Renal cortex interstitium (tissue), 11 donors: ENCODE measurements around the gene SCAP. TPM values are rescaled to one million over a fixed set of nuclear protein-coding genes. Genes with fewer than 3 reads are reported as not detected.
A peak's percentile ranks its signal among the peaks of the same experiment; 100 is the strongest.

Source experiments
- DNase-seq, 11 donors: peaks; one replicate each; pipeline ENCODE4 v3.0.0-alpha.2; 2013; ENCODE audit warnings: low read depth in 9 of 11, low spot score in 4 of 11; ENCODE audit errors: extremely low read depth in 1 of 11
- polyA plus RNA-seq, 3 donors: library from polyadenylated mRNA; unstranded; fragments of 120-200 nt; gene quantifications; one replicate each; pipeline ENCODE4 v1.2.1, GENCODE V29; 2013; ENCODE audit not compliant: insufficient read length in 3 of 3

The SCAP gene
- polyA plus RNA-seq, 3 donors, result 68.2 to 89.0 (median 79.0) TPM

DNA sequence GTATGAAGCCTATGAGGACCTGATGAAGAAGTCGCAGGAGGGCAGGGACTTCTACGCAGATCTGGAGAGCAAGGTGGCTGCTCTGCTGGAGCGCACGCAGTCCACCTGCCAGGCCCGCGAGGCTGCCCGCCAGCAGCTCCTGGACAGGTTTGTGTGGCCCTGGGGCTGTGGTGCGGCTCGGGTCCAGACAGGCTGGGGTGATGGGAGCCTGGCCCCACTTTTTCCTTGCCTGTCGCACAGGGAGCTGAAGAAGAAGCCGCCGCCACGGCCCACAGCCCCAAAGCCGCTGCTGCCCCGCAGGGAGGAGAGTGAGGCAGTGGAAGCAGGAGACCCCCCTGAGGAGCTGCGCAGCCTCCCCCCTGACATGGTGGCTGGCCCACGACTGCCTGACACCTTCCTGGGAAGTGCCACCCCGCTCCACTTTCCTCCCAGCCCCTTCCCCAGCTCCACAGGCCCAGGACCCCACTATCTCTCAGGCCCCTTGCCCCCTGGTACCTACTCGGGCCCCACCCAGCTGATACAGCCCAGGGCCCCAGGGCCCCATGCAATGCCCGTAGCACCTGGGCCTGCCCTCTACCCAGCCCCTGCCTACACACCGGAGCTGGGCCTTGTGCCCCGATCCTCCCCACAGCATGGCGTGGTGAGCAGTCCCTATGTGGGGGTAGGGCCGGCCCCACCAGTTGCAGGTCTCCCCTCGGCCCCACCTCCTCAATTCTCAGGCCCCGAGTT lies 65.9 kb downstream of the SCAP start:
- no peak for DNase-seq

DNA sequence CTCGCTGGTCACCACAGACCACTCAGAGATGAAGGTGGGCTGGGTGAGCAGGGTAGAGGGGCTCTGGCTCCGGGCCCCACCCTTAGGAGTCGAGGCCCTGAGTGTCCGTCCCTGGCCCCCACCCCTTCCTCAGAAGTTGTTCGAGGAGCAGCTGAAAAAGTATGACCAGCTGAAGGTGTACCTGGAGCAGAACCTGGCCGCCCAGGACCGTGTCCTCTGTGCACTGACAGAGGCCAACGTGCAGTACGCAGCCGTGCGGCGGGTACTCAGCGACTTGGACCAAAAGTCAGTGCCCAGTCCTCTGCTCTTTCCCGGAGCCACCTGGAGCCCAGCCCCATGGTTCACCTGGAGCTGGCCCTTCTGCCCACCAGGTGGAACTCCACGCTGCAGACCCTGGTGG lies 66.5 kb downstream of the SCAP start:
- DNase-seq, result no peak

DNA sequence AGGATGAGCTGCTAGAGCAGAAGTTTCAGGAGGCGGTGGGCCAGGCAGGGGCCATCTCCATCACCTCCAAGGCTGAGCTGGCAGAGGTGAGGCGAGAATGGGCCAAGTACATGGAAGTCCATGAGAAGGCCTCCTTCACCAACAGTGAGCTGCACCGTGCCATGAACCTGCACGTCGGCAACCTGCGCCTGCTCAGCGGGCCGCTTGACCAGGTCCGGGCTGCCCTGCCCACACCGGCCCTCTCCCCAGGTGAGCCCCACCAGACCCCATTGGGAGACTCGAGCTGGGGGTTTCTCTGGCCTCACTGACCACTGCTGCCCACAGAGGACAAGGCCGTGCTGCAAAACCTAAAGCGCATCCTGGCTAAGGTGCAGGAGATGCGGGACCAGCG lies 66.9 kb downstream of the SCAP start:
- DNase-seq, result no peak

DNA sequence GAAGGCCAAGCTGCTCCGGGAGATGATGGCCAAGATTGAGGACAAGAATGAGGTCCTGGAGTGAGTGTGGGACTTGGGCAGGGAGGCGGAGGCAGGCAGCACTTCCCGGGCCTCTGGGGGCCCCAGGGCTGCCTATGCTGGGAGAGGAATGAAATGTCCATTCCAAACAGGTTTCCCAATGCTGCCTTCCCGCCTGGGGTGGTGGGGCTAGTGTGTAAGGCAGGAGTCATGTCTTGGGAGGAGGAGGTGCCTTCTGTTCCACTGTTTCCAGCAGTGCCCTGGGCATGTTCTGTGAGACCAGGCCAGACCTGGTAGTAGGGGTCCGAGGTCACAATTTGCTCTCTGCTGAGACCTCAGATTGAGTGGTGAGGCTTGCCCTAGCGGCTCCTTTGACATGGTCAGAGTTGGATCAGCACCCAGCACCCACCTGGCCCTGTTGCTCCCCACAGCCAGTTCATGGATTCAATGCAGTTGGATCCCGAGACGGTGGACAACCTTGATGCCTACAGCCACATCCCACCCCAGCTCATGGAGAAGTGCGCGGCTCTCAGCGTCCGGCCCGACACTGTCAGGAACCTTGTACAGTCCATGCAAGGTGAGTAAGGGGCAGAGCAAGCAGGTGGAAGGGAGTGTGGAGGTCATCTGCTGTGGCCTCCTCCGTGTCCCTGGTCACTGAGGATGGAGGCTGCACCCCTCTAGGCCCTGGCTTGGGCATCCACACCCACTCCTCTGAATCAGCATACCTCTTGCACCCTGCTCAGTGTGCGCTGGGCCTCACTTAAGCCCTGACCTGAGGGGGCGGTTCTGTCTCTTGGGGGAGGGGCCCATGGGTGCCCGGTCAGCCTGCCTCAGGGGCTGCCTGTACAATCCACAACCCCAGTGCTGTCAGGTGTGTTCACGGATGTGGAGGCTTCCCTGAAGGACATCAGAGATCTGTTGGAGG lies 67.6 kb downstream of the SCAP start:
- DNase-seq, result no peak

DNA sequence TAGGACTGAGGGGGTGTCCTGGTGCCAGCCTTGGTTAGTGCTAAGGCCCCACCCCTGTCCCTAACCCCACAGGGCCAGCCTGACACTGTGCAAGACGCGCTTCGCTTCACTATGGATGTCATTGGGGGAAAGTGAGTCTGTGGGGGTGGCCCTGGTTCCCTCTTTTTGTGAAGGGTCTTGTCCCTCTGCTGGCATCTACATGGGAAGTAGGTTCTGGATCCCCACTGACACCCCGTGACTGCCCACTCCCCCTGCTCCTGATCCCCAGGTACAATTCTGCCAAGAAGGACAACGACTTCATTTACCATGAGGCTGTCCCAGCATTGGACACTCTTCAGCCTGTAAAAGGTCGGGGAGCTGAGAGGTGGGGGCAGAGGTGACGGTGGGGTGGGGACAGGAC lies 68.5 kb downstream of the SCAP start:
- DNase-seq, result no peak

DNA sequence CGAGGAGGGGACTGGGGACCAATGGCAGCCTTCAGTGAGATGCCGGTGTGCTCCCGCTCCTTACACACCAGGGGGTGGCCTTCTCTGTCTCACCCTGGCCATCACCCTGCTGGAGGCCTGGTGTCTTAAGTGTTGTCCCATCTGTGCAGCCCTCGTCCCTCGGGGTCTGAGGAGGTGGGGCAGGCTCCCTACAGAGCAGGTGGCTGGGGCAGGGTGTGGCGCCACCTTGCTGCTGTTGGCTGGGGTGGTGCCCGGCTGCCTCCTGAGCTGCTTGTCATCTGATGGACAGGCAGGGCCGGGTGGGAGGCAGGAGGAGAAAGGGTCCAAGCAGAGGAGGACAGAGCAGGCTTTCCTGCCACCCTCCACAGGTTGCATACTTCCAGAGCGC lies 69.0 kb downstream of the SCAP start:
- DNase-seq, result no peak

DNA sequence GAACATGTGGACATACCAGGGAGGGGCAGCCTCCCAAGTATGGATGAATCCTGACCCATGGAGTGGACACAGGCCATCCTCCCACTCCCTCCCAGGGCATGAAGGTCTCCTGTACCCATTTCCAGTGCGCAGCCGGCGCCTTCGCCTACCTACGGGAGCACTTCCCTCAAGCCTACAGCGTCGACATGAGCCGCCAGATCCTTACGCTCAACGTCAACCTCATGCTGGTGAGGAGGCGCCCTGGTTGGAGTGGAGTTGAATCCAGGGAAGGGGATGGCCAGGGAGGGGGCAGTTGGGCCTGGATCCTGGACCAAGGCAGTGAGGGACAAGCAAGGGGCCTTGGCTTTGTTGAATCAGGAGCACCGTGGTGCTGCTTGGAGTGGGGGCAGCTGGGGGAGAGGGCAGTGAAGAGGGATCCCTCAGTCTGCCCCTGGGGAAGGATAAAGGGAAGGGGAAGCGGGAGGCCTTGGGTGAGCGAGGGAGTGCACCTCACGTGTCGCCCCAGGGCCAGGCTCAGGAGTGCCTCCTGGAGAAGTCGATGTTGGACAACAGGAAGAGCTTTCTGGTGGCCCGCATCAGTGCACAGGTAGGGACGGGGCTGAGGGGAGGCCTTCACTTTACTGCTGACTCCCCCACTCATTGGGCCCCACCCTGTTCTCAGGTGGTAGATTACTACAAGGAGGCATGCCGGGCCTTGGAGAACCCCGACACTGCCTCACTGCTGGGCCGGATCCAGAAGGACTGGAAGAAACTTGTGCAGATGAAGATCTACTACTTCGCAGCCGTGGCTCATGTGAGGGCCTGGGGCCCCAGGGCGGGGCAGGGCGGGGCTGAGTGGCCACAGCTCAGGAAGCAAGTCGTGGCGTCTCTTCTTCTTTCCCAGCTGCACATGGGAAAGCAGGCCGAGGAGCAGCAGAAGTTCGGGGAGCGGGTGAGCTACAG lies 69.7 kb downstream of the SCAP start:
- no peak for DNase-seq

DNA sequence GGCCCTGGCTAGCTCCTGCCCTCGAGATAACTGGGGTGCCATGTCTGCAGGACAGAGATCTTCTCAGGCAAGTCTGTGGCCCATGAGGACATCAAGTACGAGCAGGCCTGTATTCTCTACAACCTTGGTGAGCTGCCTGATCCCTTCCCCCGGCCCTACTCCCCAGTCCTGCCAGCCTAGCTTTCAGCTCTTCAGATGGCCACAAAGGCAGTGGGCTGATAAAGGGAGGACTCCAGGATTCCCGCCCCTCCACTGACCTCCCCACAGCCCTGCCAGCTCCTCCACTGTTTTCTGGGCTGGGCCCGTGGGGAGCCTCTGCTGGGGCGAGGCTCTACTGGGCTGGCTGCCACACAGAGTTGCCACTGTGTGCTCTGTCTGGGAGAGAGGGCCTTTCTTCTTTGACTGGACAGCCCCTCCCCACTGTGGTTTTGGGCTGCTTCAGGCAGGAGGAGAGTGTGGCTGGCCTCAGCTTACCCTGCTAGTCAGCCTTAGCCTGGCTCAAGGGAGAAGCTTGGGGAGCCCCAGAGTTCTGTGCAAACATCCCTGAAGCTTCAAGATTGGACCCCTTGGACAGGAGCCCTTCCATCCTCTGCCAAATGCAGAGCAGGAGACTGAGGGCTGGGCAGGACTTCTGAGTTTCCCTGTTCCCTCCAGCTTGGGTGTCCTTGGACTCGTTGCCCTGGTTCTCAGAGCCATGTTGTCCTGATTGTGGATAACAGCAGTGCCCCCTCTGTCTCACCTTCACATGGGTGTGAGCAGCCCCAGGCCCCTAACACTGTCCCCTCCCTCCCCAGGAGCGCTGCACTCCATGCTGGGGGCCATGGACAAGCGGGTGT lies 70.6 kb downstream of the SCAP start:
- no peak for DNase-seq

DNA sequence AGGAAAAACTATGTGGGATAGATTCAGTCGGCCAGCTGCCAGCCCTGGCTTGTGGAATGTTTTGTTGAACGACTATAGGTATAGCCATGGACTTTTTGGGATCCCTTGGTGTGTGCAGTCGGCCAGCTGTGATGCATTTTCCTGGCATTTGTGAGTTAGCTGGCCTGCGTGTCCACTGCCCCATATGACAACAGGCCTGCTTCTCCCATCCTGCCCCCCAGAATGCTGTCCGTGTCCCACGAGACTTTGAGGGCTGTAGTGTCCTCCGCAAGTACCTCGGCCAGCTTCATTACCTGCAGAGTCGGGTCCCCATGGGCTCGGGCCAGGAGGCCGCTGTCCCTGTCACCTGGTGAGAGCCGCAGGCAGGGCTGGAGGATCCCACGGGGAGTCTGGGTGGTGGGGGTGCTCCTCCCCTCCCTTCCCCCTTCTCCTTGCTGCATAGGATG lies 71.3 kb downstream of the SCAP start:
- no peak for DNase-seq

DNA sequence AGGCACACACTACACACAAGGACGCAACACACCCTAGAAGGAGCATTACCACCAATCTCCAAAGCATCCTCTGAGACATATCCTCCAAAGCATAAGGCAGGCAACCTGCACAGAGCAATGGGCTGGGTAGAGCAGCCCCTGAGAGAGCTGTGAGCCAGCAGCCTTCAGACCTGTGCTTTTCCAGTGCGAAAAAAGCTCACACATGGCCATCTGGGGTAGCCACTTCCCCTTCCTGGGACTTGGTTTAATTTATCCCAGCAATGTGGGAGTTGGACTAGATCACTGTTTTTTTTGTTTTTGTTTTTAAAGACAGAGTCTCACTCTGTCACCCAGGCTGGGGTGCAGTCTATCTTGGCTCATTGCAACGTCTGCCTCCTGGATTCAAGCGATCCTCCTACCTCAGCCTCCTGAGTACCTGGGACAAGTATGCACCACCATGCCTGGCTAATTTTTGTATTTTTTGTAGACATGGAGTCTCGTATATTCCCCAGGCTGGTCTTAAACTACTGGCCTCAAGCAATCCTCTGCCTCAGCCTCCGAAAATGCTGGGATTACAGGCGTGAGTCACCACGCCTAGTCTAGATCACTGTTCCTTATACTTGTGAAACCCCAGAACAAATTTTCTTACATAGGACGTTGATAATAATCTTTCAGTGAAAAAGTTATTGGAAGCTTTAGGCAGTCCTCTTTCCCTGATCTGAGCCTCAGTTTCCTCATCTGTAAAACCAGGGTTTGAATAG lies 76.0 kb downstream of the SCAP start:
- no peak for DNase-seq

DNA sequence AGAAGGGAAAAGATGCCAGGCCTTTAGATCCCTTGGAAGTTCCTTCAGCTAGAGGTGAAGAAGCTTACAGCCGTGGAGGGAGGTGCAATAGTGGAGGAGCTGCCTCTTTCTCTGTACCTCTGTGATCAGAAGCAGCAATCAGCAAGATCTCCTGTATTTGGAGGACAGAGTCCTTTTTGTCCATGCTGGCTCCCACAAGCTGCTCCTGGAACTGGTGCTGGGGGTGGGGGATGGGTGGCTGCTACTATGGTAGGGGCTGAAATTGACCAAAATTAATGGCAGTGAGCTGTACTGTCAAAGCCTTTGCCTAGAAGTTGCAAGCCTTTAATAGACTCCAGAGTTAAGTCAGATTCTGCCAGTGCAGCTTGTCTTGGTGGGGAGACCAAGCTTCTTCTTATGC lies 76.7 kb downstream of the SCAP start:
- DNase-seq, result no peak

DNA sequence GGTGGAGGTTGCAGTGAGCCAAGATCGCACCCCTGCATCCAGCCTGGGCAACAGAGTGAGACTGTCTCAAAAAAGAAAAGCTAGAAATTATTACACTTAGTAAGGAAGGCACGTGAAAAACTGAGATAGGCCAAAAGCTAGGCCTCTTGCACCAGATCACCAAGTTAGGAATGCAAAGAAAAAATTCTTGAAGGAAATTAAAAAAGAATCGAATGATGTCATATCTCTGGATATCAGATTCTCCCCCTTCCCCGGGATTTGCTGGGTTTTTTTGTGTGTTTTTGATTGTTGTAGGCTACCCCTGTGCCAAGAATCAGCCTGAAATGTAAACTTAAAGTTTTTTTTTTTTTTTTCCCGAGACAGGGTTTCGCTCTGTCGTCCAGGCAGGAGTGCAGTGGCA lies 77.5 kb downstream of the SCAP start:
- no peak for DNase-seq

DNA sequence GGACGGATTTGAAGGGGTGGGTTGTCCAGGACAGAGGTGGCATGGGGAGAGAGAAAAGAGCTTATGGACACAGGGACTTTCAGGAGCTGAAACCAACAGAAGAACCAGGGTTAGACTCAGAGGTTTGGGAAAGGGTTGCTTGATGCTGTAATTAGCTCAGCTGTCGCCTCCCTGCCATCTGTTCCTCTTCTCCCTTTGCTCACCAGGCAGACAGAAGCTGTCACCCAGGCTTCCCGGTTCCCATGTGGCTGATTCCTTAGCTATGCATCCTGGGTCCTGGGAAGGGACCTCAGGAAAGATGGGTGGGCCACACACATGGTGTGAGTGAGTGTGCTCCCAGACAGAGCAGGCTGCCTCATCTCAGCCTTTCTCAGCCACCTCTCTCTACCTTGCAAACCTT lies 80.9 kb downstream of the SCAP start:
- DNase-seq, result no peak

DNA sequence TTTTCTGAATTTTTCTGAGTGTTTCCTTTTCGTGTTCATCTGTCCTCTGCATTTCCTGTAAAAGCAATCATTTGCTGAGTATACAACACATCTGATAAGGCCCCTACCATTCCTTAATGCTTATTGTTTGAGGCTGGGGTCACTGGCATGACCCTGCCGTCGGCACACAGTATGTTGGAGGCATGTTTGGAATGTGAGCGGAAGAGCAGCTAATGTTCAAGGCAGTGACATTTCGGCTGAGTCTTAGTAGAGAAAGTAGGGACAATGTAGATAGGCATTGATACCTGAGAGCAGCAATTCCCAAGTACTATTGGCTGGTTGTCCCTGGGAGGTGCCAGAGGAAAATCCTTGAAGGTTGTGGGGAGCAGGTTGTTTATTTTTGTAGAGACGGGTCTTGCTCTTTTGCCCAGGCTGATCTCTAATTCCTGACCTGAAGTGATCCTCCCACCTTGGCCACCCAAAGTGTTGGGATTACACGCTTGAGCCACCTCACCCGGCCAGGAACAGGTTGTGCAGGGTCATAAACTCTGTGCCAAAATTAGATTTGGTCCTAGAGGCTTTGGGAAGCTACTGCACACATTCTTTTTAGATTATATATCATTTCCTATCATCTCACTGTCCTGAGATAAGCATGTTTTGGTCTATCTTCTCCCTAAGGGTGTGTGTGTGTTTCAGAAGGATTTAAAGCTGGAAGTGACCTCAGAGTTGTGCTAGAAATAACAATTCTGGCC lies 81.4 kb downstream of the SCAP start:
- DNase-seq, result peak in 3 of 11 donors; percentile 29 to 36 (median 30)

DNA sequence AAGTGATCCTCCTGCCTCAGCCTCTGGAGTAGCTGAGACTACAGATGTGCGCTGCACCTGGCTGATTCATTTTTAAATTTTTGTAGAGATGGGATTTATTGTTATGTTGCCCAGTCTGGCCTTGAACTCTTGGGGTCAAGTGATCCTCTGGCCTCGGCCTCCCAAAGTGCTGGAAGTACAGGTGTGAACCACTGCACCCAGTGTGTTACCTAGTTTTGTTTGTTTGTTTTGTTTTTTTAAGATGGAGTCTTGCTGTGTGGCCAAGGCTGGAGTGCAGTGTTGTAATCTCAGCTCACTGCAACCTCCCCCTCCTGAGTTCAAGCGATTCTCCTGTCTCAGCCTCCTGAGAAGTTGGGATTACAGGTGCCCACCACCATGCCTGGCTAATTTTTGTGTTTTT lies 82.8 kb downstream of the SCAP start:
- no peak for DNase-seq

DNA sequence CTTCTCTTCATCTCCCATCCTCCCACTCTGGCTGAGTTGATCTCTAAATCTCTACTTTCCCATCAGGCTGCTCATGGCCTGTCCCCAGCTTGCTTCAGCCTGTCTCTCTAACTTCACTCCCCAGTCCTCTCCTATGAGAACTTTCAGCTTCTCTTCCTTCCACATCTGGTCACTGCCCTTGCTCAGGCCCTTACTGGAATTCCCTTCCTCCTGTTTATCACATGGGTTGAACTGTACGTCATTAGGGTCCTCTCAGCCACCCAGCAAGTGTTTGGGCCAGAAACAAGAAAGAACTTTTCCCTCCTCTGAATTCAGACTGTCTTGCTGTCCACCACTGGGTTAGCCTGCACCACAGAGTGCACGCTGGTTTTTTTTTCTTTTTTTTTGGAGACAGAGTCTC lies 89.9 kb downstream of the SCAP start:
- DNase-seq, result no peak

DNA sequence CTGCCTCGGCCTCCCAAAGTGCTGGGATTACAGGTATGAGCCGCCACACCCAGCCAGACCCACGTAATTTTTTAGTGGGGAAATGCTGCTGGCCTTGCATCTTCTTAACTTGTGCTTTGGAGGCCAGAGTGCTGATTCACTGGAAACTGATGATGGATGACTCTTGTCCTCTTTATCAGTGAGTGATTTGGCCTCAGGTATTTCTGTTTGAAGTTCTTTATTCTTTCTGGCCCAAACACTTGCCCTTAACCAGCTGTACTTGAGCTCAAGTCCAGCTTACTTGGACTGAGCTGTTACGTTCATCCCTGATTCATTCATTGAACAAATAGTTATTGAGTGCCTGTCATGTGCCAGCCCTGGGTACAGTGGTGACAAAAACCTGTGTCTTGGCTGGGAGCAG lies 90.7 kb downstream of the SCAP start:
- no peak for DNase-seq
